GM23338 (cell line): Measurements from ENCODE around the gene POC1B. TPM values are rescaled to one million over a fixed set of nuclear protein-coding genes. Genes with fewer than 3 reads are reported as not detected.

ENCODE experiments used
- ATAC-seq: fragments of 200-7000 bp; cut with Tn5 transposase; 3 replicates; pipeline ENCODE4 v1.9.1; 2020
- DNase-seq: peaks from one replicate; pipeline ENCODE4 v3.0.0-alpha.2; 2015; ENCODE audit warnings: low spot score
- H2AFZ ChIP-seq: fragments of 200-600 bp; sonication (generic); 2 replicates; pipeline ENCODE4 v1.8.0; 2016; ENCODE audit warnings: antibody characterized with exemption, mild to moderate bottlenecking, moderate library complexity
- H3F3A ChIP-seq: fragments of 200-600 bp; sonication (generic); replicated peaks from 2 replicates; pipeline ENCODE4 v1.8.0; 2017; ENCODE audit warnings: antibody characterized with exemption, mixed run types, low read depth
- H3K27ac ChIP-seq: fragments of 200-600 bp; sonication (generic); 2 replicates; pipeline ENCODE4 v1.6.1; 2016; ENCODE audit warnings: low read depth
- H3K27me3 ChIP-seq: fragments of 200-600 bp; sonication (generic); 2 replicates; pipeline ENCODE4 v1.8.0; 2016; ENCODE audit warnings: mild to moderate bottlenecking, mixed run types, moderate library complexity; ENCODE audit not compliant: insufficient read depth
- H3K36me3 ChIP-seq: fragments of 200-600 bp; sonication (generic); 2 replicates; pipeline ENCODE4 v1.8.0; 2016; ENCODE audit warnings: mild to moderate bottlenecking; ENCODE audit not compliant: insufficient read depth
- H3K4me1 ChIP-seq: fragments of 200-600 bp; sonication (generic); 2 replicates; pipeline ENCODE4 v1.8.0; 2016; ENCODE audit warnings: mild to moderate bottlenecking, moderate library complexity; ENCODE audit not compliant: insufficient read depth
- H3K4me2 ChIP-seq: fragments of 200-600 bp; sonication (generic); 2 replicates; pipeline ENCODE4 v1.7.1; 2017; ENCODE audit warnings: mixed run types
- H3K4me3 ChIP-seq: fragments of 200-600 bp; sonication (generic); 2 replicates; pipeline ENCODE4 v1.6.1; 2016; ENCODE audit warnings: mixed run types
- H3K79me2 ChIP-seq: fragments of 200-600 bp; sonication (generic); replicated peaks from 2 replicates; pipeline ENCODE4 v1.8.0; 2017; ENCODE audit warnings: mild to moderate bottlenecking; ENCODE audit not compliant: insufficient read depth
- H3K9me2 ChIP-seq: fragments of 200-600 bp; sonication (generic); 2 replicates; pipeline ENCODE4 v1.8.0; 2017; ENCODE audit not compliant: insufficient read depth
- H4K20me1 ChIP-seq: fragments of 200-600 bp; sonication (generic); replicated peaks from 2 replicates; pipeline ENCODE4 v1.8.0; 2017; ENCODE audit warnings: mild to moderate bottlenecking; ENCODE audit not compliant: insufficient read depth
- H3K27ac Mint-ChIP-seq: 2 replicates; pipeline ENCODE4 v1.8.0; 2020; ENCODE audit warnings: inconsistent platforms, mild to moderate bottlenecking, moderate library complexity, mixed read lengths
- H3K27me3 Mint-ChIP-seq: 3 replicates; pipeline ENCODE4 v1.8.0; 2022; ENCODE audit warnings: low read depth, mild to moderate bottlenecking, moderate library complexity, mixed read lengths, inconsistent platforms; ENCODE audit not compliant: insufficient read depth, poor library complexity
- H3K36me3 Mint-ChIP-seq: 3 replicates; pipeline ENCODE4 v1.8.0; 2021; ENCODE audit warnings: low read depth, mild to moderate bottlenecking, inconsistent platforms, moderate library complexity, mixed read lengths
- H3K4me1 Mint-ChIP-seq: 3 replicates; pipeline ENCODE4 v1.8.0; 2020; ENCODE audit warnings: mild to moderate bottlenecking, inconsistent platforms, mixed read lengths
- H3K4me3 Mint-ChIP-seq: 3 replicates; pipeline ENCODE4 v1.8.0; 2021; ENCODE audit warnings: moderate library complexity, mild to moderate bottlenecking, inconsistent platforms, mixed read lengths
- H3K9me3 Mint-ChIP-seq: 3 replicates; pipeline ENCODE4 v1.8.0; 2020; ENCODE audit warnings: moderate library complexity, mild to moderate bottlenecking, inconsistent platforms, mixed read lengths
- CTCF ChIP-seq, 2 experiments: fragments of 200-600 bp in 1 of 2; sonication (generic) in 1 of 2; conservative IDR thresholded peaks; 2 replicates each; pipeline versions ENCODE4 v1.5.1 to v1.6.1; 2016 to 2017; ENCODE audit warnings: antibody characterized with exemption in 2 of 2, low read depth in 2 of 2, mild to moderate bottlenecking in 2 of 2, moderate library complexity in 1 of 2
- ETS1 ChIP-seq: IDR thresholded peaks from 2 replicates; pipeline ENCODE4 v1.6.1; 2016; ENCODE audit warnings: antibody characterized with exemption
- POLR2AphosphoS5 ChIP-seq: IDR thresholded peaks from 2 replicates; pipeline ENCODE4 v1.6.1; 2016; ENCODE audit warnings: antibody characterized with exemption, low read depth
- STAT1 ChIP-seq: IDR thresholded peaks from one replicate; pipeline ENCODE4 v1.6.1; 2016; ENCODE audit warnings: antibody characterized with exemption; ENCODE audit not compliant: unreplicated experiment
- ZNF462 ChIP-seq: fragments of 250-450 bp; sonication (Bioruptor Pico); IDR thresholded peaks from 2 replicates; pipeline ENCODE4 v1.5.0; 2020; ENCODE audit warnings: mild to moderate bottlenecking, moderate library complexity
- polyA plus RNA-seq: library from polyadenylated mRNA; unstranded; fragments of >200 nt; fragmentation: Nextera tagmentation; extraction: Ambion mirVana; gene quantifications from 2 replicates; pipeline ENCODE4 v1.2.1, GENCODE V29; 2016
- total RNA-seq: library from RNA; depleted of rRNA; stranded (reverse); fragments of >200 nt; shearing (Covaris generic); gene quantifications from 2 replicates; pipeline ENCODE4 v1.2.3, GENCODE V29; 2014

Gene POC1B
- total and polyA plus RNA-seq, 2 experiments from 2014 or later = 11.8 to 17.5 TPM

GRCh38 chr12:89552376-89552775 is 26.5 kb upstream of the POC1B start (continued):
- TF ChIP-seq ZNF462 (no peak), ETS1 (no peak), STAT1 (no peak)

GRCh38 chr12:89551747-89552146 is 25.9 kb upstream of the POC1B start:
- Histone ChIP-seq H3K4me2 (no peak overlapping the region), H3K4me1 (no peaks in the 10 kb centered on the region), H3K9me2 (0 out of 2 replicates have a peak, but pooled peaks cover 5% of the 10 kb centered on the region), H3F3A (no peaks in the 10 kb centered on the region), H3K79me2 (no peaks in the 10 kb centered on the region), H2AFZ (no peak overlapping the region), H3K36me3 (no peaks in the 10 kb centered on the region), H3K27ac (no peak overlapping the region), H3K27me3 (no peaks in the 10 kb centered on the region), H4K20me1 (no peaks in the 10 kb centered on the region), H3K4me3 (no peak overlapping the region)
- no peak overlapping the region for H3K27ac Mint-ChIP-seq
- DNase-seq (no peak), ATAC-seq (no peak)
- no peaks in the 10 kb centered on the region for H3K27me3 Mint-ChIP-seq
- H3K36me3 Mint-ChIP-seq = no peaks in the 10 kb centered on the region
- no peaks in the 10 kb centered on the region for H3K4me1 Mint-ChIP-seq
- H3K9me3 Mint-ChIP-seq = no peaks in the 10 kb centered on the region
- TF ChIP-seq POLR2AphosphoS5 (no peak), CTCF (conservative IDR thresholded peaks at IDR 0.05; ENCODE audit: low read depth in 2 of 2) (peak in 1 of 2 experiments; percentile 36; a peak in 2 of 4 replicates)
- no peak overlapping the region for H3K4me3 Mint-ChIP-seq
